Tibial artery (tissue), 4 donors: ENCODE measurements around the gene CARD9.

ENCODE experiments used
- DNase-seq, 2 donors: peaks; one replicate each; pipeline ENCODE4 v3.0.0-alpha.2; 2019
- H3K27ac ChIP-seq, 2 donors: fragments of 200-600 bp; sonication (generic) in 1 of 2; 1 replicate in 1 of 2; 2 replicates in 1 of 2; pipeline ENCODE4 v1.5.1; 2018 to 2019; ENCODE audit warnings: mild to moderate bottlenecking in 1 of 2
- H3K27me3 ChIP-seq, 2 donors: fragments of 200-600 bp; sonication (generic) in 1 of 2; one replicate each; pipeline versions ENCODE4 v1.5.1 to v1.6.0; 2016 to 2019
- H3K36me3 ChIP-seq, 3 donors: fragments of 200-600 bp; sonication (generic) in 2 of 3; one replicate each; pipeline ENCODE4 v1.5.1; 2016 to 2019; ENCODE audit warnings: mild to moderate bottlenecking in 2 of 3
- H3K4me1 ChIP-seq, 4 donors: fragments of 200-600 bp; sonication (generic) in 2 of 4; 1 replicate in 3 of 4; 2 replicates in 1 of 4; pipeline ENCODE4 v1.5.1; 2016 to 2019
- H3K4me3 ChIP-seq, 2 donors: fragments of 200-600 bp; sonication (generic) in 1 of 2; 1 replicate in 1 of 2; 2 replicates in 1 of 2; pipeline ENCODE4 v1.5.1; 2018 to 2019; ENCODE audit warnings: mild to moderate bottlenecking in 2 of 2
- H3K9me3 ChIP-seq, 3 donors: fragments of 200-600 bp; sonication (generic) in 1 of 3; one replicate each; pipeline ENCODE4 v1.5.1; 2016 to 2019
- intact Hi-C: fragments of 100-400 bp; cut with DNase I; formaldehyde crosslinking; loops from one replicate; pipeline ENCODE4 v1.15.0; 2023; ENCODE audit warnings: low total_unique reads
- TF ChIP-seq, protein P1 (sequence below), 2 experiments: fragments of 200-600 bp in 1 of 2; fragments of 450-650 bp in 1 of 2; IDR thresholded peaks; one replicate each; pipeline ENCODE4 v1.5.1; 2017 to 2019; ENCODE audit warnings: antibody characterized with exemption in 2 of 2, mild to moderate bottlenecking in 1 of 2, moderate library complexity in 1 of 2

Gene CARD9

DNA sequence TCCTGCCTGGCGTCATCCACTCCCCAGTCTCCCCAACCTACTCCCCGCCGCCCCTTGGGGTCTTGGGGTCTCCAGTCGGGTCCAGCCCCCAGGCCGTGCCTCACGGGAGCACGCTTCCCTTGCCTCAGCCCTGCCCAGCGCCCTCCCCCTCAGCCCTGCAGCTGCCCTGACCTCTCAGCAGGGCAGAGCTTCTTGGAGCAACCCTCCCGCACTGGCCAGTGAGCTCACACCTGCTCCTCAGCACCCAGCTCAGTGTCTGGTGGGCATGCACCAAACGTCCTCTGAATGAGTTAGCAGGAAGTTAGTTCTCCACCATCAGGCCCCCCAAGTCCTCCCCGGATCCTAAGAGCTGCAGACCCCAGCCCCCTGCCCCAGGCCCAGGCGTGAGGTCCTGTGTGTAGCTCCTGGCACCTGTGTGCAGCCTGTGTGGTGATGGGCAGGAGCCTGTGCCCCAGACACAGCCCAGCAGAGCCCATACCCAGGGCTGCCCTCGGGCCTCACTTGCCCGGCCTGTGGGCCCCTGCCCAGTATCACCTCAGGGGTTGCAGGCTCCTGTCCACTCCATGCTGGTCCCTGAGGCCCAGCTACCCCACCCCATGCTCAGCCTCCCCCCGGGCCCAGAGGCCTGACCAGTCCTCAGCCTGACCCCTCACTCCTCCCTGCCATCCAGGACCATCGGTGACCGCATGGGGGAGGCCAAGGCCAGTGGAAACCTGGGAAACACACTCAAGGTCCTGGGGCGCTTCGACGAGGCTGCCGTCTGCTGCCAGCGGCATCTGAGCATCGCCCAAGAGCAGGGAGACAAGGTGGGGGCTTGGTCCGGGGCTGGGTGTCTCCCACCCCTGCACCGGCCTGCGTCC lies 37.9 kb downstream of the CARD9 start:
- Histone ChIP-seq H3K4me1 (peaks cover 0 to 3% (median 0%) of the 10 kb centered on the region in 4 donors), H3K4me3 (no peak overlapping the region), H3K27me3 (no peaks in the 10 kb centered on the region), H3K9me3 (no peaks in the 10 kb centered on the region), H3K27ac (no peak overlapping the region), H3K36me3 (peaks cover 0 to 71% (median 33%) of the 10 kb centered on the region in 3 donors)
- TF ChIP-seq, protein P1, sequence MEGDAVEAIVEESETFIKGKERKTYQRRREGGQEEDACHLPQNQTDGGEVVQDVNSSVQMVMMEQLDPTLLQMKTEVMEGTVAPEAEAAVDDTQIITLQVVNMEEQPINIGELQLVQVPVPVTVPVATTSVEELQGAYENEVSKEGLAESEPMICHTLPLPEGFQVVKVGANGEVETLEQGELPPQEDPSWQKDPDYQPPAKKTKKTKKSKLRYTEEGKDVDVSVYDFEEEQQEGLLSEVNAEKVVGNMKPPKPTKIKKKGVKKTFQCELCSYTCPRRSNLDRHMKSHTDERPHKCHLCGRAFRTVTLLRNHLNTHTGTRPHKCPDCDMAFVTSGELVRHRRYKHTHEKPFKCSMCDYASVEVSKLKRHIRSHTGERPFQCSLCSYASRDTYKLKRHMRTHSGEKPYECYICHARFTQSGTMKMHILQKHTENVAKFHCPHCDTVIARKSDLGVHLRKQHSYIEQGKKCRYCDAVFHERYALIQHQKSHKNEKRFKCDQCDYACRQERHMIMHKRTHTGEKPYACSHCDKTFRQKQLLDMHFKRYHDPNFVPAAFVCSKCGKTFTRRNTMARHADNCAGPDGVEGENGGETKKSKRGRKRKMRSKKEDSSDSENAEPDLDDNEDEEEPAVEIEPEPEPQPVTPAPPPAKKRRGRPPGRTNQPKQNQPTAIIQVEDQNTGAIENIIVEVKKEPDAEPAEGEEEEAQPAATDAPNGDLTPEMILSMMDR (IDR thresholded peaks at IDR 0.05), result no peak
- DNase-seq, result no peak
- intact Hi-C loops, result no loop called here

DNA sequence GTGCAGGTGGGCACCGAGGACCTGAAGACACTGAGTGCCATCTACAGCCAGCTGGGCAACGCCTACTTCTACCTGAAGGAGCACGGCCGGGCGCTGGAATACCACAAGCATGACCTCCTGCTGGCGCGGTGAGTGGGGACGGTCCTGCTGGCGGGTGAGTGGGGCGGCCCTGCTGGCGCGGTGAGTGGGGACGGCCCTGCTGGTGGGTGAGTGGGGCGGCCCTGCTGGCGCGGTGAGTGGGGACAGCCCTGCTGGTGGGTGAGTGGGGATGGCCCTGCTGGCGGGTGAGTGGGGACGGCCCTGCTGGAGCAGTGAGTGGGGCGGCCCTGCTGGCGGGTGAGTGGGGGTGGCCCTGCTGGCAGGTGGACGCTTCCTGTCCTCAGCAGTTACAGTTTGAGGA lies 38.9 kb downstream of the CARD9 start:
- TF ChIP-seq, protein P1 (IDR thresholded peaks at IDR 0.05), result no peak
- Histone ChIP-seq H3K27me3 (no peaks in the 10 kb centered on the region), H3K36me3 (peaks cover 0 to 62% (median 27%) of the 10 kb centered on the region in 3 donors), H3K9me3 (no peaks in the 10 kb centered on the region), H3K27ac (no peak overlapping the region), H3K4me3 (no peak overlapping the region), H3K4me1 (peaks cover 0 to 3% (median under 1%) of the 10 kb centered on the region in 4 donors)
- no peak for DNase-seq
- intact Hi-C loops, result no loop called here

DNA sequence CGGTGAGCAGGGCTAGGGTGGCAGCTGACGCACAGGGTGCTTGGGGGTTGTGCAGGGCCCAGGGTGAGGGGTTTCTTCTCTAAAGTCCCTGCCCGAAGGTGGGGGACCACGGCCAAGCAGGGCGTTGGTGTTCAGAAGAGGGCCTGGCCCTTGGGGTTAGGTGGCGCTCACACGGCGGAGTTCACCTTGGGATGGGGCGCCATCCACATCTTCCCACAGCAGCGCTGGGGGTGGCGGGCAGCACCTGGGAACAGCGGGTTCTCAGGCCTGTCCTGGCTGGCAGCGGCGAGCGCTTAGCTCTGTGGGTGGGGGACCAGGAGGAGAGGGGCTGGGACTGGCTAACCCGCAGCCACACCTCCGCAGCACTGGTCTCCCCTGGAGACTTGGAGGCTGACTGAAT lies 40.0 kb downstream of the CARD9 start:
- intact Hi-C loops, result no loop called here
- H3K4me3 ChIP-seq, result no peak overlapping the region
- TF ChIP-seq, protein P1 (IDR thresholded peaks at IDR 0.05), result no peak
- H3K27ac ChIP-seq, result no peak overlapping the region
- H3K4me1 ChIP-seq, result peaks cover 0 to 11% (median 8%) of the 10 kb centered on the region in 4 donors
- no peaks in the 10 kb centered on the region for H3K9me3 ChIP-seq
- no peak for DNase-seq
- H3K36me3 ChIP-seq, result peaks cover 0 to 53% (median 21%) of the 10 kb centered on the region in 3 donors
- no peaks in the 10 kb centered on the region for H3K27me3 ChIP-seq

DNA sequence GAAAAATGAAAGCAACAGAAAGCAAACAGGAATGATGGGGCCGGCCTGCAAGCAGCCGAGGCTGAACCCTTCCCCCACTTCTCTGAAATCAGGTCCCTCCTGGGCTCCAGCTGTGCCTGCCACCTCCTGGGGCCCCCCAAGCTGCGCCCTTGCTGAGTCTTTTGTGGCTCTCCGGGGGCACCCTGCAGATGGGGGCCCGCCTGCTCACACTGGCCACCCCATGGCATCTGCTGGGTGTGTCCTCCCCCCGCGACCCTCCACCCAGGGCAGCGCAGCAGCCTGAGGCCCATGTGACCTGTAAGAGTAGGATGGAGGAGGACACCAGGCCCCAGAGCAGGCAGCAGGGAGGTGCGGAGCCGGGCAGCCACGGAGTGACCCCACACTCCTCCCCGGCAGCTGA lies 40.4 kb downstream of the CARD9 start:
- H3K36me3 ChIP-seq, result peaks cover 0 to 49% (median 18%) of the 10 kb centered on the region in 3 donors

DNA sequence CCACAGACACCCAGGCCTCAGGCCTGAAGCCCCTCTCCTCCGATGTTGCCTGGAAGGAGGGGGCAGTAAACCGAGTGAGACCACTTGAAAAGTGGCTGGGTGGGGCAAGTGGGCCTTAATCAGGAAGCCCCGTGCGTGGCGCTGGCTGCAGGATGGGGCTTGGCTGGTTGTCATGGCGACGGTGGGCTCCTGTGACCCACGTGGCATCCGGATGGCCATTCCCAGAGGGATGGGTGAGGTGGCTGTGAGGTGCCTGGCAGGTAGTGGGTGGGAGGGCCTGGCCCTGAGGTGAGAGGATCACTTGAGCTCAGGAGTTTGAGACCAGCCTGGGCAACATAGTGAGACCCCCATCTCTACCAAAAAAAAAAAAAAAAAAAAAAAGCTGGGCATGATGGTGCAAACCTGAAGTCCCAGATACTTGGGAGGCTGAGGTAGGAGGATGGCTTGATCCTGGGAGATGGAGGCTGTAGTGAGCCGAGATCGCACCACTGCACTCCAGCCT lies 40.9 kb downstream of the CARD9 start:
- Histone ChIP-seq H3K27ac (no peak overlapping the region), H3K36me3 (peaks cover 0 to 44% (median 17%) of the 10 kb centered on the region in 3 donors)
- intact Hi-C loops, result no loop called here

More for the DNA sequence above, 40.4 kb downstream of the CARD9 start:
- intact Hi-C loops, result no loop called here
- no peaks in the 10 kb centered on the region for H3K27me3 ChIP-seq
- no peaks in the 10 kb centered on the region for H3K9me3 ChIP-seq
- H3K4me3 ChIP-seq, result no peak overlapping the region
- TF ChIP-seq, protein P1 (IDR thresholded peaks at IDR 0.05), result no peak
- DNase-seq, result no peak
- peaks cover 2 to 16% (median 13%) of the 10 kb centered on the region in 4 donors for H3K4me1 ChIP-seq
- H3K27ac ChIP-seq, result no peak overlapping the region

More for the DNA sequence above, 40.9 kb downstream of the CARD9 start:
- TF ChIP-seq, protein P1 (IDR thresholded peaks at IDR 0.05), result no peak
- no peak for DNase-seq
- no peak overlapping the region for H3K4me3 ChIP-seq
- no peaks in the 10 kb centered on the region for H3K9me3 ChIP-seq
- H3K4me1 ChIP-seq, result peaks cover 3 to 19% (median 17%) of the 10 kb centered on the region in 4 donors
- no peaks in the 10 kb centered on the region for H3K27me3 ChIP-seq
